ENCODE measurements around the gene BLID. TPM values are rescaled to one million over a fixed set of nuclear protein-coding genes. Genes with fewer than 3 reads are reported as not detected.

BLID gene
- total RNA-seq, 1 experiment from 2014 or later: not detected

- in situ Hi-C loops (cut with HindIII; ENCODE audit: low pct_unique_long_range_greater_than_20kb, low sequenced_read_pairs): no loop called here
Measured at GRCh38 chr11:122145715-122146274, 29.8 kb upstream of the BLID start.

DNA sequence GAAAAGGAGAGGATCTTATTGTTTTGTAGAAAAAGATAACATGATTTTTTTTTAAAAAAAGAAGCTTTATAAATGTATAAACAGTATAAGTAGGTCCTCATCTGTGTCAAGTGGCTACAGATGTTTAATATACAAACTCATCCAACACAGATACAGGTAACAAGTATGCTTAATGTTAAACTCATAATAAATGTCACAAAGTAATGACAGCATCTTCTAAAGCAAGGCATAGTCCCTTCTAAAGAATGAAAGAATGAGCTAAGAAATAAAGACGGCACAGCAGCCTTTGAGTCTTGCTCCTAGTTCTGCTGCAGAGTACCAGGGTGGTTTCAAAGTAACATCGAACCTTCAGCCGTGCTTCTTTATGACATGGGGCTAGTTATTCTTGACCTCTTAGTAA is 28.7 kb upstream of the BLID start:
- in situ Hi-C loops (cut with HindIII; ENCODE audit: low pct_unique_long_range_greater_than_20kb, low sequenced_read_pairs): no loop called here
- DNase-seq (ENCODE audit: low read depth): no peak

More at GRCh38 chr11:122145715-122146274, 29.8 kb upstream of the BLID start:
- DNase-seq (ENCODE audit: low read depth): no peak

GRCh38 chr11:122141725-122142124 is 25.7 kb upstream of the BLID start:
- in situ Hi-C loops (cut with HindIII; ENCODE audit: low pct_unique_long_range_greater_than_20kb, low sequenced_read_pairs): no loop called here
- DNase-seq (ENCODE audit: low read depth): no peak

DNA sequence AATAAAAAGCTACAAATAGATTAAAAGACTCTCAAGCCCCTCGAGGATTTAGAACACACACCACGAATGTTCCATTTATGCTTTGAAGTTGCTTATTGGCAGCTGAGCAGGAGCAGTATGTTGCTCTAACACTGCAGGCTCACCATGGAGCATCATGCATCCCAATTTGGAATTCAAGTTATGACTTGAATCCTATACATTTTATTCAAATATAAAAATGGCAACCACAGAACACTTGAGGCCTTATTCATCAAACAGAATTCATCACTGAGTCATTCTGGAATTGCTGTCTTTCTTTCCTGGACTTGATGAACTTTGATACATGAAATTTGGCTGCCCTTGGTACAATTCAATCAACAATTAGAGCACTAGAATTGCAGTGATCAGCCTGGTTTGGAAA is 24.5 kb upstream of the BLID start:
- no peak for DNase-seq (ENCODE audit: low read depth)

DNA sequence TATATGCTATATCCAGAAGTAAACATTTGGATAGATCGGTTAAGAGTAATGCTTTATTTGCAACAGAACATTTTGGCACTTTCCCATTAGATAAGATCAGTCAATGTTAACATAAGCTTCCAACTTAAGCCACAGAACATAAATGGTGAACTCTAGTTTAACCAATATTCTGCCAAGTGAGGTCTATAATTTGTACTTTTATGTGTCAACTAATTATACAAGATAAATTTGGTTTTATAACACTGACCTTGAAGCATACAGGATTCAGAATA is 23.5 kb upstream of the BLID start:
- in situ Hi-C loops (cut with HindIII; ENCODE audit: low pct_unique_long_range_greater_than_20kb, low sequenced_read_pairs): no loop called here
- DNase-seq (ENCODE audit: low read depth): no peak

More for the DNA sequence above, 24.5 kb upstream of the BLID start:
- in situ Hi-C loops (cut with HindIII; ENCODE audit: low pct_unique_long_range_greater_than_20kb, low sequenced_read_pairs): no loop called here

DNA sequence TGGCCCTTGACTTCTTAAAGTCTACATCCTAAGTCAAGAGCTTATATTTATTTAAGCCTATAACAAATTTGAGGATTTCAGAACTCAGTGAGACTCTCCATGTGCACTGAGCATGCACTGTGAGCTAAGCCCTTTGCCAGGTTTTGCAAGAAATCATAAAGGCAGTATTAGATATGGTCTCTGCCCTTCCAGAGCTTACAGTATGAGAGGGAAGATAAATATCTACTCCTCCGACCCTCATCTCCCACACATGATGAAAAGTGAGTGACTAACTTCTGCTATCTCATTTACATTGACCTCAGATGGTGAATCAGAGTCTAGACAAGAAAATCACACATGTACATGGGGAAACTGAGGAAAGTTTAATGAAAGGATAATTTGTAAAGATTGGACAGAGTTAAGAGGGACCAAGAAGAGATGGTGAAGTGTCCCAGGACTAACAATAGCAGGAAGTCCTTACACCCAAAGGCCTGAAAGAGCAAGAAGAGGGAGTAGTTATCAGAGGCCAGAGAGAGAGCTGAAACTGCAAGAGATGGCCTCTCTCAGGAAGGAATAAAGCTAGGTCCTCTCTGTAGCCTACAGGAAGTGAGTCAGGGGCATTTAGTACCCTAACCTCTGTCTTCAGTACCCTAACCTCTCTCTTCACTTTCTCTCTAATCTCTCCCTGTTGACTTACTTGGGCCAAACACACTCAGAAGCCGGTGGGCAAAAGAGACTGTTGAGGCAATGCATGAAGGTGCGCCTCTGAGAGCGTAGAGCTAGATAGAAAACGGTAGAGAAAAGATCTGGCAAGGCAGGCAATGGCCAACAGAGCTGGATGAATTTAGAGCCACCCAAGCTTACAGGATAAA is 23.0 kb upstream of the BLID start:
- in situ Hi-C loops (cut with HindIII; ENCODE audit: low pct_unique_long_range_greater_than_20kb, low sequenced_read_pairs): no loop called here
- no peak for DNase-seq (ENCODE audit: low read depth)

GRCh38 chr11:122137078-122137793 is 21.2 kb upstream of the BLID start:
- DNase-seq (ENCODE audit: low read depth): peak; percentile 67
- in situ Hi-C loops (cut with HindIII; ENCODE audit: low pct_unique_long_range_greater_than_20kb, low sequenced_read_pairs): no loop called here

DNA sequence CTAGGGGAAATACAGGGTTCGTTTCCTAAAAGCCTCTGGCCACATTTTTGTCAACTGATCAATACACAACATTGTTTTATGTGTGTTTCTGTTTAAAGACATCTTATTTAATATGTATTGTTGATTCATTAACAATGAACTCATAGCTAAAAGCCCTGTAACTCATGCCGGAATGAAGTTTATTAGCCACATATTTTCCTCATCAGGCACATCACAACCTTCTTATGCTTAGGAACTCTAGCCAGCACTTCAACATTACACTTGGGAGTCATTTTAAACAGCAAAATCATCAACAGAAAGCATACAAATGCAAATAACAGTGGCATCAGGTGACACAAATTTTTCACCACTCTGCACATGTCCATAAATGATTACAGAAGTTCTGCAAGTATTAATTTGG is 15.1 kb upstream of the BLID start:
- no peak for DNase-seq (ENCODE audit: low read depth)
- in situ Hi-C loops (cut with HindIII; ENCODE audit: low pct_unique_long_range_greater_than_20kb, low sequenced_read_pairs): no loop called here

GRCh38 chr11:122128146-122128545 is 12.1 kb upstream of the BLID start:
- DNase-seq (ENCODE audit: low read depth): no peak
- in situ Hi-C loops (cut with HindIII; ENCODE audit: low pct_unique_long_range_greater_than_20kb, low sequenced_read_pairs): no loop called here

DNA sequence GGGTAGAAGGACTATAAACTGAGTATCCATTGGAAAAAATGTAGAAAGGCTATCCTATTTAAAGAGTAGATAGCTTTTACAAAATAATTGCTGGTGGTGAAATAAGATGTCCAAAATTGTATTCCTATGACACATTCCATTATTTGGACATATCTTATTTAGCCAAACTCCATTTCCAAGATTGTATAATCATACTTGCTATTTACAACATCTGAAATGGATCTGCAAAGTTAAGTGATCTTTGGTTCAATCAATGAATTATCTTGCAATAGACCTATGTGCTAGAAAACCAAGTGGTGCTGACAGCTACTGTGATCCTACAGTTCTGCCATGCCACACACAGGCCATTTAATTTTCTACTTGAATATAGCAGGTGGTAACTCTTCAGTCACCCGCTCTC is 11.0 kb upstream of the BLID start:
- no peak for DNase-seq (ENCODE audit: low read depth)
- in situ Hi-C loops (cut with HindIII; ENCODE audit: low pct_unique_long_range_greater_than_20kb, low sequenced_read_pairs): no loop called here

DNA sequence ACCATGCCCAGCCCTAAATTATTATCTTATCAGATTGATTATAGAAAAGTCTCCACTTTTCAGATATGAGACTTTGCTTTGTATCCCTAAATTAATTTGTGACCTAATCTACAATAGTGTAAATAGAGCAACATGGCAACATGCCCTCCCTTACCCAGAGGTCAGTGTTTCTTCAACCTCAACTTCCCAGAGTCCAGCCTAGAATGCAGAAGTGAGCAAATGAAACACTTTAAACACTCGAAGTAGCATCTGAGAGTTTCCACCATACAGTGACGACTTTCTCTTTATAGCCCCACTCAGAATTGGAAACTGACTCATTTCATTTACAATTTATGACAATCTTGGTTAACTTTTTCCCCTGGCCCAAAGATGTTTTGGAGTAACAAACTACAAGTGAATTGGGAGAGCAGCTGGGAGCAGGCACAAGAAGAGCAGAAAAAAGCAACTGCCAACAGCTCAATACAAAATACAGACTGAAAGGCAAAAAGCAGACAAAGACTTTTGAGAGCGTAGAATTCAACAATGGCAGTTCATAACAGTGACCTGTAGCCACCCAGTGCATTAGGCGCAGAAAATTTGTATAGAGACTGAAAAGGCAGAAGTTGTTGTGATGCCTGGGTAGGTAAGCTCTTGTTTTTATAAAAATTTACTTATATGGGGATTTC is 10.1 kb upstream of the BLID start:
- DNase-seq (ENCODE audit: low read depth): no peak
- in situ Hi-C loops (cut with HindIII; ENCODE audit: low pct_unique_long_range_greater_than_20kb, low sequenced_read_pairs): no loop called here

- in situ Hi-C loops (cut with HindIII; ENCODE audit: low pct_unique_long_range_greater_than_20kb, low sequenced_read_pairs): no loop called here
Measured at GRCh38 chr11:122123263-122123929, 7.4 kb upstream of the BLID start.

GRCh38 chr11:122122179-122122578 is 6.2 kb upstream of the BLID start:
- in situ Hi-C loops (cut with HindIII; ENCODE audit: low pct_unique_long_range_greater_than_20kb, low sequenced_read_pairs): no loop called here

More at GRCh38 chr11:122123263-122123929, 7.4 kb upstream of the BLID start:
- DNase-seq (ENCODE audit: low read depth): no peak

GRCh38 chr11:122120096-122120495 is 4.1 kb upstream of the BLID start:
- DNase-seq (ENCODE audit: low read depth): no peak
- in situ Hi-C loops (cut with HindIII; ENCODE audit: low pct_unique_long_range_greater_than_20kb, low sequenced_read_pairs): no loop called here

More at GRCh38 chr11:122122179-122122578, 6.2 kb upstream of the BLID start:
- no peak for DNase-seq (ENCODE audit: low read depth)

DNA sequence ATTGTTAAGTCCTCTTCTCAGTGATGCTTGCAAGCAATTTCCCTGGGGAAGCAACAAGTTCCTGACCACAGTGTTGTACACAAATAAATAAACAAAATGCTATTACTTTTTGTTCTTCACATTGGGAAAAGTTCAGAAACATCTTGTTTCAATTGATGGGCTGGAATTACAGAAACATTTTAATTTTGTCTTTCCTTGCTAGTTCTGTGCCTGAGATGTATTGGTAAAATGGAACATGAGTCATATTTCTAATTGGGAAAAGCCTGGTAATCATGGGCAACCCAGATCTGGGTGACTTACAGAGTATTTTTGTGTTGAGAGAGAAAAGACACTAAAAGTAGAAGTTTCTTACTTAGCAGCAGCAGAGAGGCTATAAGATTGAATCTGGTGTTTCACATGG is 576 bp upstream of the BLID start:
- no peak for DNase-seq (ENCODE audit: low read depth)
- in situ Hi-C loops (cut with HindIII; ENCODE audit: low pct_unique_long_range_greater_than_20kb, low sequenced_read_pairs): no loop called here

GRCh38 chr11:122114976-122115375 is 1.0 kb downstream of the BLID start:
- no peak for DNase-seq (ENCODE audit: low read depth)
- in situ Hi-C loops (cut with HindIII; ENCODE audit: low pct_unique_long_range_greater_than_20kb, low sequenced_read_pairs): no loop called here

DNA sequence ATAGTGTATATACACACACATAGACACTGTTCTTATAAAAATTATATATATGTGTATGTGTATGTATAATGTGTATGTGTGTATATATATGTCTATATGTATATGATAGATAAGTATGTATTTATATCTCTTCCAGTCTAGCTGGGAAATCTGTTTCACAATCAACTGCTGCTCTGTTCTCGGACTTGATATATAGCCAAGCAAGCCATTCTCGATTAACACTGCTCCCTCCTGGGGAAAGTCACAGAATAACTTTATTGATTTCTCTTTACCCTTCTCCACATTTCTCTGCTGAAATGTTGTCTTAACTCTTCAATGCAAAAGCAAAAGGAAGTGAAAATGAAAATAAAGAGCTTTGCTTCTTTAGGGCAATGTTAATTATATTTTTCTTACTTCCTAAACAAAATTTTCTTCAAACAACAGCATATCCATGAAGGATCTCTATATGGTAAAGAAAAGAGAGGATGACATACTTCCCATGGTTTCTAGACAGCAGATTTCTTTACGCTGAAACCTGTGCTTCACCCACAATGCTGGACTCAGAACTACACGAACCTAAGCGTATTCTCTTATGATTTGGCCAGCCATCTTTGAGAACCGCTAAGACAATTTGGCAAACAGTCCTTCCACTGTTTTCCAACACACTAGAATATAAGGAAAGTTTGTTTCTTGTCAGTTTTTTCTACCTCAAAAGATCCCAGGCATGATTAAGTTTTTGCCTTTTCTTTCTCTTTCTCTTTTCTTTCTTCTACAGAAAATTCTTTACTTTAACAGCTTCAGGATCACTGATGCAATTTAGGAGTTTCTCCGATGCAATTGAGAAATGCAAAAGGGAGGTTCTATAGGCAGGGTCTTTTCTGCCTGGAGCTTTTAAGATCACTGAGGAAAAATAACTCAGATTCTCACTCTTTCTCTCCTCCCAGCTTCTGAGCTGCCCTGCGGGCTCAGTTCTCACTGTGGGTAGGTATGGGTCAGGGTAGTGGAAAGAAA is 1.9 kb downstream of the BLID start:
- in situ Hi-C loops (cut with HindIII; ENCODE audit: low pct_unique_long_range_greater_than_20kb, low sequenced_read_pairs): no loop called here
- no peak for DNase-seq (ENCODE audit: low read depth)

Measured in Caki2 (cell line).